Measurements from ENCODE around the gene GLT6D1.

Gene GLT6D1

DNA sequence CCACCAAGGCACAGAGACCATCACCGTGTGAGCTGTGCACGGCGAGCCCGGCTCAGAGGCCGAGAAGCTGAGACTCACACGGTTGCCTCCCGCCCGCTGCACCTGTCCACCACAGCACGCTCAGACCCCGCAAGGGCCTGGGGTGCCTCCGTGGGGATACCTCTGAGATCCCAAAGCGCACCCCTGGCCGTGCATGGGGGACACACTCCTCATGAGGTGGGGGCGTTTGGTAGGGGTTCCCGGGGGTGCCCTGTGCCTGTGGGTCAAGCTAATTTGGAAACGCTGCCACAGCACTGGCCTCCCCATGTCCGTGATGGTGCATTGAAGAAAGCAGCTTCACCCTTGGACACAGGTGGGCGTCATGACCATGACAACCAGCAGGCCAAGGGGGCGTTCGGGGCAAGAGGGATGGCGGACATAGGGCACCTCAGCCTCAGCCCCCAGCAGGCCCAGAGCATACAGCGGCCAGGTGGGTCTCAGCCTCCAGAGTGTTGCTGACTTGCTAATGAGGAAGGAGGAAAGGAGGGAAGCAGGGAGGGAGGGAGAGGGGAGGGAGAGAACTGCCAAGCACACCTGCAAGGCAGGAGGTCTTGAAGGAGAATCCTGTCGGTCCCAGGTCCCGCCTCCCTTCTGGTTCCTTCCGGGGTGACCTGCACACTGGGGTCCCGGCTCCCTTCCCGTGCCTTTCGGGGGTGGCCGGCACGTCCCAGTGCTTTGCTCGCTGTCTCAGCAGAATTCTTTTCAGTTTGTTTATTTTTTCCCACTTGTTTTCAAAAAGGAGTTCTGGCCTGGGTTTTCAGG lies 34.7 kb downstream of the GLT6D1 start:
- H4K8ac ChIP-seq (ENCODE audit: low read depth, low read length) = no peak overlapping the region
- no peak for DNase-seq (ENCODE audit: low spot score)

DNA sequence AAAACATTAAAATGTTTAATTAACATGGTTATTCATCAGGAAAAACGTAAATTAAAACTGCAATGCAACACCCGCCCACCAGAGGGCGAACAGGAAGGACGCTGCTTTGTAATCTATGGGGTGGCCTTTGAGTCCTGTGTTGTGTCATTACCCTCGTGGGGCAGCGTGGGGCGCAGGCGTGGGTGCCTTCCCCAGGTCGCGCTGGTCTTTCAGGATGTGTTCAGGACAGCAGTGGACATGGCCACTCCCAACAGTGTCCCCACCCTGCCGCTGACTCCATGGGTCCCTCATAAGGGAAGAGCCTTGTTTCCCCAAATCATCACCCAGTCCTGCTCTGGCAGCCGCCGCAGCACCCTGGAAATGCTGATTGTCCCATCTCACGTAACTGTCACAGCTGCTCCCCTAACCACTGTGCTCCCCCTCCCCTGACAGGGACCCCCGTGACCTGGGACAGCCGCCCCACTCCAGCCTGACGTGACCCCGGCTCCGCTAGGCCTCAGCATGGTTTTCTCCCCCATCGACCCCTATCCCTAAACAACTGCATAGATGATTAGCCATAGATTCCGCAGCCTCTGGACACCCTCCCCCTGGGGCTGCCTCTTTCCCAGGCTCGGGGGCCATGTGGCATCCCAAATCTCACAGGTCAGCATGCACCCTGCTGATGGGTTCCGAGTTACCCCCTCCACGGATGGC lies 36.4 kb downstream of the GLT6D1 start:
- H3K18ac ChIP-seq (ENCODE audit: low read length) = peak overlapping the region; percentile 12
- H3K27ac ChIP-seq (replicated peaks; ENCODE audit: low read length) = no peak overlapping the region
- H2BK120ac ChIP-seq (ENCODE audit: low read depth, low read length) = no peak overlapping the region
- no peak overlapping the region for H3K14ac ChIP-seq (ENCODE audit: low read length)
- no peak overlapping the region for H3K23ac ChIP-seq (ENCODE audit: low read depth, low read length, poor library complexity)
- H3K9ac ChIP-seq (ENCODE audit: low read depth, low read length, poor library complexity) = no peak overlapping the region
- peak; percentile 46 for DNase-seq (ENCODE audit: low spot score)
- H3K4ac ChIP-seq (ENCODE audit: low read length) = no peak overlapping the region
- H4K91ac ChIP-seq (ENCODE audit: low read depth, low read length, poor library complexity) = no peak overlapping the region
- peak overlapping the region in 1 of 2 donors; percentile 37 for H3K4me3 ChIP-seq (ENCODE audit: low read length in 2 of 2)
- H3K36me3 ChIP-seq (replicated peaks in 1 of 2; ENCODE audit: control insufficient read depth in 2 of 2, insufficient read depth in 2 of 2, low read length in 2 of 2) = no peaks in the 10 kb centered on the region
- H2AK5ac ChIP-seq (ENCODE audit: low read depth, low read length) = peak overlapping the region; percentile 82
- no peak overlapping the region for H2BK12ac ChIP-seq (ENCODE audit: low read length)
- H3K27me3 ChIP-seq (ENCODE audit: control insufficient read depth in 3 of 3, insufficient read depth in 3 of 3, low read depth in 1 of 3, low read length in 3 of 3) = peaks cover 0 to 11% (median 0%) of the 10 kb centered on the region in 3 experiments
- H2AFZ ChIP-seq (ENCODE audit: low read length) = no peak overlapping the region
- H4K8ac ChIP-seq (ENCODE audit: low read depth, low read length) = no peak overlapping the region
- H2BK15ac ChIP-seq (ENCODE audit: low read length) = no peak overlapping the region
- H3K79me1 ChIP-seq (ENCODE audit: low read depth, low read length) = no peaks in the 10 kb centered on the region
- no peak overlapping the region for H3K4me2 ChIP-seq (ENCODE audit: insufficient read depth, low read length, poor library complexity, severe bottlenecking)
- no CpG with 5 or more reads among the region's 24 CpGs for WGBS, 2 donors (ENCODE audit: extremely low coverage in 2 of 2, insufficient read length in 2 of 2, insufficient replicate concordance in 1 of 2)
- peaks cover 0 to 2% of the 10 kb centered on the region in 2 donors for H3K9me3 ChIP-seq (replicated peaks in 1 of 2; ENCODE audit: control insufficient read depth in 2 of 2, insufficient read depth in 1 of 2, low read depth in 1 of 2, low read length in 2 of 2)
- H3K4me1 ChIP-seq (ENCODE audit: control insufficient read depth in 2 of 2, insufficient read depth in 1 of 2, low read depth in 1 of 2, low read length in 2 of 2) = no peaks in the 10 kb centered on the region
- no peak overlapping the region for H2BK5ac ChIP-seq (ENCODE audit: low read length)

More for the DNA sequence above, 34.7 kb downstream of the GLT6D1 start:
- H2AFZ ChIP-seq (ENCODE audit: low read length) = no peak overlapping the region
- no peak overlapping the region for H2BK12ac ChIP-seq (ENCODE audit: low read length)
- no peaks in the 10 kb centered on the region for H3K4me1 ChIP-seq (ENCODE audit: control insufficient read depth in 2 of 2, insufficient read depth in 1 of 2, low read depth in 1 of 2, low read length in 2 of 2)
- peak overlapping the region; percentile 40 for H2BK15ac ChIP-seq (ENCODE audit: low read length)
- peaks cover 0 to 9% (median 0%) of the 10 kb centered on the region in 3 experiments for H3K27me3 ChIP-seq (ENCODE audit: control insufficient read depth in 3 of 3, insufficient read depth in 3 of 3, low read depth in 1 of 3, low read length in 3 of 3)
- H3K9ac ChIP-seq (ENCODE audit: low read depth, low read length, poor library complexity) = no peak overlapping the region
- H2BK5ac ChIP-seq (ENCODE audit: low read length) = peak overlapping the region; percentile 1
- H2BK120ac ChIP-seq (ENCODE audit: low read depth, low read length) = no peak overlapping the region
- H3K4me2 ChIP-seq (ENCODE audit: insufficient read depth, low read length, poor library complexity, severe bottlenecking) = no peak overlapping the region
- H3K18ac ChIP-seq (ENCODE audit: low read length) = peak overlapping the region; percentile 46
- H3K4me3 ChIP-seq (ENCODE audit: low read length in 2 of 2) = peak overlapping the region in 1 of 2 donors; percentile 19
- peaks cover 0 to 2% of the 10 kb centered on the region in 2 donors for H3K9me3 ChIP-seq (replicated peaks in 1 of 2; ENCODE audit: control insufficient read depth in 2 of 2, insufficient read depth in 1 of 2, low read depth in 1 of 2, low read length in 2 of 2)
- H3K14ac ChIP-seq (ENCODE audit: low read length) = no peak overlapping the region
- WGBS, 2 donors (ENCODE audit: extremely low coverage in 2 of 2, insufficient read length in 2 of 2, insufficient replicate concordance in 1 of 2) = no CpG with 5 or more reads among the region's 31 CpGs
- H3K23ac ChIP-seq (ENCODE audit: low read depth, low read length, poor library complexity) = peak overlapping the region; percentile 48
- no peak overlapping the region for H3K27ac ChIP-seq (replicated peaks; ENCODE audit: low read length)
- peak overlapping the region; percentile 79 for H2AK5ac ChIP-seq (ENCODE audit: low read depth, low read length)
- H3K79me1 ChIP-seq (ENCODE audit: low read depth, low read length) = no peaks in the 10 kb centered on the region
- H4K91ac ChIP-seq (ENCODE audit: low read depth, low read length, poor library complexity) = peak overlapping the region; percentile 89
- peak overlapping the region; percentile 57 for H3K4ac ChIP-seq (ENCODE audit: low read length)
- H3K36me3 ChIP-seq (replicated peaks in 1 of 2; ENCODE audit: control insufficient read depth in 2 of 2, insufficient read depth in 2 of 2, low read length in 2 of 2) = no peaks in the 10 kb centered on the region

DNA sequence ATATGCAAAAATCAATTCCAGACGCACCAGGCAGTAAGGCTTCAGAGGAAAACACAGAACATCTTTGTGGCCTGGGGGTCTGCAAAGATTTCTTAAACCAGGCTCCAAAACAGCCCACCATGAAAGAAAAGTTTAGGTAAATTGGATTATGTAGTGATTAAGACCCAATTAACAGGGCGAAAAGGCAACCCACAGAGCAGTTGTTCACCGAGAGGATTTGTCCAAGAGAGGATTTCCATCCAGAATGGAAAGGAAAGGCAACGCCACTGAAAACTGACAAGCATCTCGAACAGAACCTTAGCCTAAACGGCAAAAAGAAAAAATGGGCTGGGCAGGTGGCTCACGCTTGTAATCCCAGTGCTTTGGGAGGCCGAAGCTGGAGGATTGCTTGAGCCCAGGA lies 37.4 kb downstream of the GLT6D1 start:
- no CpG with 5 or more reads among the region's 8 CpGs for WGBS, 2 donors (ENCODE audit: extremely low coverage in 2 of 2, insufficient read length in 2 of 2, insufficient replicate concordance in 1 of 2)
- H3K14ac ChIP-seq (ENCODE audit: low read length) = no peak overlapping the region
- H3K9me3 ChIP-seq (replicated peaks in 1 of 2; ENCODE audit: control insufficient read depth in 2 of 2, insufficient read depth in 1 of 2, low read depth in 1 of 2, low read length in 2 of 2) = peaks cover 0 to 2% of the 10 kb centered on the region in 2 donors

DNA sequence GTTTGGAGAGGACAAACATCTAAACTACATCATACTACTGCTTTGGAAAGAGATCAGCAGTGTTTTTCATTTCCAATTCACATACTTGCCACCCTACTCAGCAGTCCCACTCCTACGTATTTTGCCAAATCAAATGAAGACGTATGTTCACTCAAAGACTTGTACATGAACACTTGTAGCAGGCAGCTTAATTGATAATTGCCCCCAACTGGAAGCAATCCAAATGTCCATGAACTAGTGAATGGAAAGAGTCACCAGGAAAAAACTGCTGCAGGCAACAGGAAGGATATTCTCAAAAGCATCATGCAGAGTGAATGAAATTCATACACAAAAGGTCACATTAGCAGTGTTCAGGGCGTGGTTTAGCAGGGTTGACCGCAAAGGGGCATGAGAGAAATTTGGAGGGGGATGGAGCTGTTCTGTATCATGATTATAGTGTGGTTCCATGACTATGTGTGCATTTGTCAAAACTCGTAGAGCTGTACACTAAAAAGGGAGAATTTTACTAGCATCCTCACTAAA lies 39.0 kb downstream of the GLT6D1 start:
- H3K36me3 ChIP-seq (replicated peaks in 1 of 2; ENCODE audit: control insufficient read depth in 2 of 2, insufficient read depth in 2 of 2, low read length in 2 of 2) = no peaks in the 10 kb centered on the region
- H2BK15ac ChIP-seq (ENCODE audit: low read length) = no peak overlapping the region
- H3K27ac ChIP-seq (replicated peaks; ENCODE audit: low read length) = no peak overlapping the region
- WGBS, 2 donors (ENCODE audit: extremely low coverage in 2 of 2, insufficient read length in 2 of 2, insufficient replicate concordance in 1 of 2) = no CpG with 5 or more reads among the region's 5 CpGs
- H3K4ac ChIP-seq (ENCODE audit: low read length) = no peak overlapping the region
- H3K23ac ChIP-seq (ENCODE audit: low read depth, low read length, poor library complexity) = no peak overlapping the region
- H3K14ac ChIP-seq (ENCODE audit: low read length) = no peak overlapping the region
- DNase-seq (ENCODE audit: low spot score) = no peak
- H2BK5ac ChIP-seq (ENCODE audit: low read length) = no peak overlapping the region
- no peak overlapping the region for H2BK120ac ChIP-seq (ENCODE audit: low read depth, low read length)
- H3K18ac ChIP-seq (ENCODE audit: low read length) = no peak overlapping the region
- H2BK12ac ChIP-seq (ENCODE audit: low read length) = no peak overlapping the region
- no peak overlapping the region for H3K4me3 ChIP-seq (ENCODE audit: low read length in 2 of 2)
- H4K91ac ChIP-seq (ENCODE audit: low read depth, low read length, poor library complexity) = no peak overlapping the region
- H2AK5ac ChIP-seq (ENCODE audit: low read depth, low read length) = no peak overlapping the region
- peaks cover 0 to 9% (median 0%) of the 10 kb centered on the region in 3 experiments for H3K27me3 ChIP-seq (ENCODE audit: control insufficient read depth in 3 of 3, insufficient read depth in 3 of 3, low read depth in 1 of 3, low read length in 3 of 3)
- no peak overlapping the region for H4K8ac ChIP-seq (ENCODE audit: low read depth, low read length)
- no peak overlapping the region for H2AFZ ChIP-seq (ENCODE audit: low read length)
- no peak overlapping the region for H3K9ac ChIP-seq (ENCODE audit: low read depth, low read length, poor library complexity)
- no peaks in the 10 kb centered on the region for H3K4me1 ChIP-seq (ENCODE audit: control insufficient read depth in 2 of 2, insufficient read depth in 1 of 2, low read depth in 1 of 2, low read length in 2 of 2)
- H3K9me3 ChIP-seq (replicated peaks in 1 of 2; ENCODE audit: control insufficient read depth in 2 of 2, insufficient read depth in 1 of 2, low read depth in 1 of 2, low read length in 2 of 2) = peaks cover 0 to 2% of the 10 kb centered on the region in 2 donors
- H3K79me1 ChIP-seq (ENCODE audit: low read depth, low read length) = no peaks in the 10 kb centered on the region
- H3K4me2 ChIP-seq (ENCODE audit: insufficient read depth, low read length, poor library complexity, severe bottlenecking) = no peak overlapping the region

More for the DNA sequence above, 37.4 kb downstream of the GLT6D1 start:
- no peak overlapping the region for H2BK15ac ChIP-seq (ENCODE audit: low read length)
- H3K36me3 ChIP-seq (replicated peaks in 1 of 2; ENCODE audit: control insufficient read depth in 2 of 2, insufficient read depth in 2 of 2, low read length in 2 of 2) = no peaks in the 10 kb centered on the region
- no peak overlapping the region for H4K8ac ChIP-seq (ENCODE audit: low read depth, low read length)
- H3K4me2 ChIP-seq (ENCODE audit: insufficient read depth, low read length, poor library complexity, severe bottlenecking) = no peak overlapping the region
- no peak overlapping the region for H3K23ac ChIP-seq (ENCODE audit: low read depth, low read length, poor library complexity)
- DNase-seq (ENCODE audit: low spot score) = no peak
- no peak overlapping the region for H3K9ac ChIP-seq (ENCODE audit: low read depth, low read length, poor library complexity)
- no peak overlapping the region for H2AK5ac ChIP-seq (ENCODE audit: low read depth, low read length)
- H3K4me3 ChIP-seq (ENCODE audit: low read length in 2 of 2) = no peak overlapping the region
- H4K91ac ChIP-seq (ENCODE audit: low read depth, low read length, poor library complexity) = no peak overlapping the region
- H3K79me1 ChIP-seq (ENCODE audit: low read depth, low read length) = no peaks in the 10 kb centered on the region
- no peak overlapping the region for H3K18ac ChIP-seq (ENCODE audit: low read length)
- H3K27me3 ChIP-seq (ENCODE audit: control insufficient read depth in 3 of 3, insufficient read depth in 3 of 3, low read depth in 1 of 3, low read length in 3 of 3) = peaks cover 0 to 11% (median 0%) of the 10 kb centered on the region in 3 experiments
- H2BK12ac ChIP-seq (ENCODE audit: low read length) = no peak overlapping the region
- no peak overlapping the region for H2BK5ac ChIP-seq (ENCODE audit: low read length)
- no peak overlapping the region for H3K27ac ChIP-seq (replicated peaks; ENCODE audit: low read length)
- no peak overlapping the region for H2BK120ac ChIP-seq (ENCODE audit: low read depth, low read length)
- H3K4ac ChIP-seq (ENCODE audit: low read length) = no peak overlapping the region
- H3K4me1 ChIP-seq (ENCODE audit: control insufficient read depth in 2 of 2, insufficient read depth in 1 of 2, low read depth in 1 of 2, low read length in 2 of 2) = no peaks in the 10 kb centered on the region
- H2AFZ ChIP-seq (ENCODE audit: low read length) = no peak overlapping the region
